Progenitor cell of endocrine pancreas (in vitro differentiated cells): Measurements from ENCODE around the gene INHA. TPM values are rescaled to one million over a fixed set of nuclear protein-coding genes. Genes with fewer than 3 reads are reported as not detected.

ENCODE experiments used
- DNase-seq: peaks from one replicate; pipeline ENCODE4 v3.0.0; 2021; ENCODE audit warnings: low spot score; ENCODE audit not compliant: unreplicated experiment
- H3K27ac Mint-ChIP-seq: 2 replicates; pipeline ENCODE4 v1.8.0; 2021; ENCODE audit warnings: mild to moderate bottlenecking, moderate library complexity, mixed read lengths
- H3K27me3 Mint-ChIP-seq: 2 replicates; pipeline ENCODE4 v1.8.0; 2021; ENCODE audit warnings: mixed read lengths
- H3K36me3 Mint-ChIP-seq: 2 replicates; pipeline ENCODE4 v1.8.0; 2022; ENCODE audit warnings: mixed read lengths; ENCODE audit not compliant: insufficient read depth
- H3K4me1 Mint-ChIP-seq: 2 replicates; pipeline ENCODE4 v1.8.0; 2021; ENCODE audit warnings: low read depth, mixed read lengths
- H3K4me3 Mint-ChIP-seq: 2 replicates; pipeline ENCODE4 v1.8.0; 2021; ENCODE audit warnings: low read depth, mild to moderate bottlenecking, moderate library complexity, mixed read lengths
- H3K9me3 Mint-ChIP-seq: 2 replicates; pipeline ENCODE4 v1.8.0; 2021; ENCODE audit warnings: low read depth, mixed read lengths
- CTCF ChIP-seq: fragments of 200-600 bp; sonication (generic); IDR thresholded peaks from one replicate; pipeline ENCODE4 v1.5.0; 2021; ENCODE audit warnings: antibody characterized with exemption, mild to moderate bottlenecking; ENCODE audit not compliant: unreplicated experiment
- total RNA-seq: library from RNA; stranded (reverse); gene quantifications from 2 replicates; pipeline ENCODE4 v1.2.1, GENCODE V29; 2021

Gene INHA
- total RNA-seq, 1 donor from 2014 or later, result 1.7 TPM

GRCh38 chr2:219566640-219567039 is 5.5 kb upstream of the INHA start:
- DNase-seq, result no peak
- Mint-ChIP-seq H3K4me1 (peaks cover 6% of the 10 kb centered on the region), H3K27ac (no peak overlapping the region), H3K9me3 (no peaks in the 10 kb centered on the region), H3K4me3 (no peak overlapping the region), H3K36me3 (peaks cover 25% of the 10 kb centered on the region), H3K27me3 (peaks cover 5% of the 10 kb centered on the region)
- no peak for TF ChIP-seq CTCF

GRCh38 chr2:219567131-219567530 is 5.0 kb upstream of the INHA start:
- H3K9me3 Mint-ChIP-seq, result no peaks in the 10 kb centered on the region
- no peak overlapping the region for H3K27ac Mint-ChIP-seq
- H3K36me3 Mint-ChIP-seq, result peaks cover 25% of the 10 kb centered on the region
- no peak overlapping the region for H3K4me3 Mint-ChIP-seq
- H3K27me3 Mint-ChIP-seq, result peaks cover 5% of the 10 kb centered on the region
- TF ChIP-seq CTCF, result no peak
- H3K4me1 Mint-ChIP-seq, result peaks cover 6% of the 10 kb centered on the region
- DNase-seq, result no peak

GRCh38 chr2:219567791-219568361 is 4.2 kb upstream of the INHA start:
- H3K4me3 Mint-ChIP-seq, result no peak overlapping the region
- peaks cover 25% of the 10 kb centered on the region for H3K36me3 Mint-ChIP-seq
- DNase-seq, result no peak

GRCh38 chr2:219569041-219569440 is 3.1 kb upstream of the INHA start:
- H3K4me3 Mint-ChIP-seq, result no peak overlapping the region
- no peaks in the 10 kb centered on the region for H3K9me3 Mint-ChIP-seq
- H3K27ac Mint-ChIP-seq, result no peak overlapping the region
- peaks cover 5% of the 10 kb centered on the region for H3K27me3 Mint-ChIP-seq
- H3K36me3 Mint-ChIP-seq, result peaks cover 19% of the 10 kb centered on the region
- no peak for TF ChIP-seq CTCF
- DNase-seq, result no peak
- peaks cover 7% of the 10 kb centered on the region for H3K4me1 Mint-ChIP-seq

More at GRCh38 chr2:219567791-219568361, 4.2 kb upstream of the INHA start:
- peaks cover 7% of the 10 kb centered on the region for H3K4me1 Mint-ChIP-seq
- no peaks in the 10 kb centered on the region for H3K9me3 Mint-ChIP-seq
- peaks cover 5% of the 10 kb centered on the region for H3K27me3 Mint-ChIP-seq
- TF ChIP-seq CTCF, result no peak
- no peak overlapping the region for H3K27ac Mint-ChIP-seq

- TF ChIP-seq CTCF, result no peak
- DNase-seq, result no peak
- peaks cover 7% of the 10 kb centered on the region for H3K4me1 Mint-ChIP-seq
- H3K27me3 Mint-ChIP-seq, result peaks cover 5% of the 10 kb centered on the region
- peaks cover 15% of the 10 kb centered on the region for H3K36me3 Mint-ChIP-seq
- H3K27ac Mint-ChIP-seq, result no peak overlapping the region
- peak overlapping the region; percentile 75 for H3K4me3 Mint-ChIP-seq
- no peaks in the 10 kb centered on the region for H3K9me3 Mint-ChIP-seq
These were observed 2.5 kb upstream of the INHA start for GRCh38 chr2:219569635-219570034.
